H1 (cell line): ENCODE data around the gene PRKAB2. TPM values are rescaled to one million over a fixed set of nuclear protein-coding genes. Genes with fewer than 3 reads are reported as not detected.

Source experiments
- CTCF ChIA-PET: fragments of 300-600 bp; sonication (Branson Sonifier 250); formaldehyde crosslinking; loops from one replicate; lab custom pipeline; 2021; ENCODE audit not compliant: partially characterized antibody; lab: Charles Lee
- POLR2A ChIA-PET: fragments of 300-600 bp; sonication (Branson Sonifier 250); formaldehyde crosslinking; loops from one replicate; lab custom pipeline; 2021; ENCODE audit warnings: inconsistent platforms; ENCODE audit not compliant: partially characterized antibody; lab: Charles Lee
- DNase-seq, 2 experiments: peaks; one replicate each; pipeline versions ENCODE4 v3.0.0 to v3.0.0-alpha.2; 2010 to 2022; ENCODE audit warnings: low spot score in 2 of 2, low read depth in 1 of 2, mixed read lengths in 1 of 2
- FAIRE-seq: peaks from 2 replicates; lab custom pipeline; 2011; peaks lifted over from hg19 to GRCh38; lab: Jason Lieb, UNC
- H2AFZ ChIP-seq: 2 replicates; pipeline ENCODE4 v1.8.1; 2012; ENCODE audit warnings: low read length, inconsistent platforms
- H2AK5ac ChIP-seq: 2 replicates; pipeline ENCODE4 v1.6.1; 2013; ENCODE audit warnings: low read depth, low read length
- H2BK120ac ChIP-seq: replicated peaks from 2 replicates; pipeline ENCODE3; 2013; ENCODE audit warnings: low read depth, low read length, inconsistent platforms
- H2BK12ac ChIP-seq: 2 replicates; pipeline ENCODE4 v1.6.1; 2013; ENCODE audit warnings: low read depth, low read length
- H2BK15ac ChIP-seq: 2 replicates; pipeline ENCODE4 v1.6.1; 2013; ENCODE audit warnings: low read length
- H2BK20ac ChIP-seq: 2 replicates; pipeline ENCODE4 v1.6.1; 2013; ENCODE audit warnings: low read length
- H2BK5ac ChIP-seq: 2 replicates; pipeline ENCODE4 v1.6.1; 2013; ENCODE audit warnings: low read depth, low read length
- H3K14ac ChIP-seq: 2 replicates; pipeline ENCODE4 v1.6.1; 2013; ENCODE audit warnings: inconsistent platforms; ENCODE audit not compliant: insufficient read length
- H3K18ac ChIP-seq: 2 replicates; pipeline ENCODE4 v1.6.1; 2013; ENCODE audit warnings: low read length; ENCODE audit errors: extremely low read depth
- H3K23ac ChIP-seq: 2 replicates; pipeline ENCODE4 v1.6.1; 2013; ENCODE audit warnings: inconsistent platforms; ENCODE audit not compliant: insufficient read length
- H3K23me2 ChIP-seq: 2 replicates; pipeline ENCODE4 v1.6.1; 2013; ENCODE audit warnings: low read depth, low read length
- H3K27ac ChIP-seq: 2 replicates; pipeline ENCODE4 v1.6.1; 2011; ENCODE audit warnings: low read depth, low read length, inconsistent platforms
- H3K27me3 ChIP-seq, 4 experiments: replicated peaks in 1 of 4; 1 replicate in 1 of 4; 2 replicates in 3 of 4; pipeline versions ENCODE4 v1.6.1 to v1.8.1; 2011 to 2013; ENCODE audit warnings: low read length in 3 of 4, mild to moderate bottlenecking in 3 of 4, inconsistent platforms in 2 of 4, mixed read lengths in 2 of 4, moderate library complexity in 1 of 4; ENCODE audit not compliant: control insufficient read depth in 3 of 4, insufficient read depth in 3 of 4; ENCODE audit errors: extremely low read depth in 1 of 4
- H3K36me3 ChIP-seq, 4 experiments: 2 replicates each; pipeline versions ENCODE4 v1.6.1 to v1.8.1; 2011 to 2013; ENCODE audit warnings: mild to moderate bottlenecking in 4 of 4, low read length in 3 of 4, moderate library complexity in 2 of 4, control low read depth in 1 of 4, inconsistent platforms in 1 of 4; ENCODE audit not compliant: insufficient read depth in 4 of 4, control insufficient read depth in 2 of 4
- H3K4ac ChIP-seq: replicated peaks from 2 replicates; pipeline ENCODE3; 2013; ENCODE audit warnings: low read length, low read depth, mixed read lengths, inconsistent platforms; ENCODE audit not compliant: insufficient read length
- H3K4me1 ChIP-seq, 4 experiments: replicated peaks in 1 of 4; 1 replicate in 1 of 4; 2 replicates in 3 of 4; pipeline versions ENCODE4 v1.6.1 to v1.8.1; 2011 to 2013; ENCODE audit warnings: low read length in 3 of 4, inconsistent platforms in 2 of 4, mixed read lengths in 1 of 4; ENCODE audit not compliant: insufficient read depth in 4 of 4, control insufficient read depth in 3 of 4
- H3K4me2 ChIP-seq, 2 experiments: 2 replicates each; pipeline versions ENCODE4 v1.6.1 to v1.8.1; 2011 to 2013; ENCODE audit warnings: low read depth in 2 of 2, low read length in 2 of 2, control low read depth in 1 of 2, inconsistent platforms in 1 of 2, mild to moderate bottlenecking in 1 of 2; ENCODE audit not compliant: insufficient read depth in 1 of 2
- H3K4me3 ChIP-seq, 4 experiments: fragments of 200-600, 300-600 bp in 1 of 4; sonication (generic), shearing (Covaris generic), sonication (Bioruptor Twin) in 1 of 4; 2 replicates each; pipeline versions ENCODE4 v1.5.1 to v1.8.1; 2011 to 2016; ENCODE audit warnings: low read length in 4 of 4, low read depth in 3 of 4, control low read depth in 2 of 4, inconsistent platforms in 2 of 4, mild to moderate bottlenecking in 2 of 4, mixed read lengths in 1 of 4, moderate library complexity in 1 of 4; ENCODE audit not compliant: insufficient read depth in 2 of 4; ENCODE audit errors: extremely low read depth in 1 of 4
- H3K56ac ChIP-seq: replicated peaks from 2 replicates; pipeline ENCODE3; 2013; ENCODE audit warnings: low read depth, mild to moderate bottlenecking, mixed read lengths, low read length, inconsistent platforms; ENCODE audit not compliant: insufficient read length
- H3K79me1 ChIP-seq: 2 replicates; pipeline ENCODE4 v1.6.1; 2013; ENCODE audit warnings: low read depth, low read length, control low read depth
- H3K79me2 ChIP-seq, 2 experiments: 2 replicates each; pipeline versions ENCODE4 v1.6.1 to v1.8.1; 2012 to 2013; ENCODE audit warnings: low read length in 2 of 2, mild to moderate bottlenecking in 2 of 2, inconsistent platforms in 1 of 2; ENCODE audit not compliant: insufficient read depth in 2 of 2, control insufficient read depth in 1 of 2
- H3K9ac ChIP-seq, 4 experiments: replicated peaks in 1 of 4; 1 replicate in 1 of 4; 2 replicates in 3 of 4; pipeline versions ENCODE4 v1.6.1 to v1.8.1; 2011 to 2013; ENCODE audit warnings: low read depth in 3 of 4, low read length in 3 of 4, control low read depth in 2 of 4, mild to moderate bottlenecking in 2 of 4, moderate library complexity in 2 of 4, inconsistent platforms in 1 of 4; ENCODE audit errors: extremely low read depth in 1 of 4
- H3K9me3 ChIP-seq, 2 experiments: 2 replicates each; pipeline versions ENCODE4 v1.6.1 to v1.8.1; 2012 to 2013; ENCODE audit warnings: mild to moderate bottlenecking in 2 of 2, moderate library complexity in 2 of 2, control low read depth in 1 of 2, inconsistent platforms in 1 of 2, low read depth in 1 of 2, low read length in 1 of 2, mixed read lengths in 1 of 2; ENCODE audit not compliant: insufficient read depth in 2 of 2
- H4K20me1 ChIP-seq, 2 experiments: replicated peaks in 1 of 2; 2 replicates each; pipeline versions ENCODE3 to v1.8.1; 2011 to 2013; ENCODE audit warnings: inconsistent platforms in 2 of 2, low read length in 2 of 2, mild to moderate bottlenecking in 1 of 2; ENCODE audit not compliant: insufficient read depth in 2 of 2, control insufficient read depth in 1 of 2
- H4K5ac ChIP-seq: 2 replicates; pipeline ENCODE4 v1.6.1; 2013; ENCODE audit warnings: low read length, low read depth, mixed read lengths, inconsistent platforms; ENCODE audit not compliant: insufficient read length
- H4K8ac ChIP-seq: 2 replicates; pipeline ENCODE4 v1.8.0; 2013; ENCODE audit warnings: mild to moderate bottlenecking, moderate library complexity, low read length, inconsistent platforms; ENCODE audit not compliant: insufficient read depth; ENCODE audit errors: extremely low read depth
- H4K91ac ChIP-seq: replicated peaks from 2 replicates; pipeline ENCODE3; 2013; ENCODE audit warnings: low read length, mixed read lengths, inconsistent platforms; ENCODE audit not compliant: insufficient read length
- BCL11A ChIP-seq, 2 experiments: IDR thresholded peaks; one replicate each; pipeline ENCODE4 v1.6.1; 2011; ENCODE audit warnings: low read depth in 2 of 2, low read length in 2 of 2, mild to moderate bottlenecking in 2 of 2
- CHD2 ChIP-seq: IDR thresholded peaks from 2 replicates; pipeline ENCODE4 v1.6.1; 2012; ENCODE audit warnings: low read length, improper control_type of control experiment
- CREB1 ChIP-seq: IDR thresholded peaks from 2 replicates; pipeline ENCODE4 v1.6.1; 2012; ENCODE audit warnings: inconsistent platforms
- EP300 ChIP-seq, 2 experiments: IDR thresholded peaks; 1 replicate in 1 of 2; 2 replicates in 1 of 2; pipeline ENCODE4 v1.6.1; 2011 to 2012; ENCODE audit warnings: low read depth in 2 of 2, low read length in 2 of 2, mild to moderate bottlenecking in 2 of 2, borderline replicate concordance in 1 of 2, inconsistent platforms in 1 of 2, moderate library complexity in 1 of 2
- JUN ChIP-seq: IDR thresholded peaks from 2 replicates; pipeline ENCODE4 v1.6.1; 2011; ENCODE audit warnings: low read depth, mild to moderate bottlenecking, improper control_type of control experiment, low read length
- NRF1 ChIP-seq: IDR thresholded peaks from 2 replicates; pipeline ENCODE4 v1.6.1; 2011; ENCODE audit warnings: mild to moderate bottlenecking, low read depth, low read length, improper control_type of control experiment
- RFX5 ChIP-seq: IDR thresholded peaks from 2 replicates; pipeline ENCODE4 v1.6.1; 2011; ENCODE audit warnings: low read depth, low read length, improper control_type of control experiment, borderline replicate concordance
- WGBS, 2 experiments: shearing (Covaris generic) in 1 of 2; methylation state at CpG; one replicate each; pipeline versions ENCODE4 v1.1.6 to v1.1.7; 2013 to 2015; ENCODE audit warnings: low lambda C conversion rate in 2 of 2, mixed read lengths in 2 of 2, inconsistent platforms in 1 of 2, low coverage in 1 of 2, missing lambda C conversion rate in 1 of 2; ENCODE audit not compliant: insufficient replicate concordance in 2 of 2, insufficient coverage in 1 of 2, insufficient read length in 1 of 2; ENCODE audit errors: extremely low coverage in 1 of 2, missing lambda C conversion rate in 1 of 2; 5-methylcytosine and 5-hydroxymethylcytosine counted together
- polyA plus RNA-seq, 7 experiments: library from polyadenylated mRNA; depleted of rRNA in 3 of 7; stranded (reverse) in 5 of 7; unstranded in 2 of 7; fragments of >200 nt in 5 of 7; fragments of 200-250 nt in 2 of 7; gene quantifications; 1 replicate in 5 of 7; 2 replicates in 1 of 7; 4 replicates in 1 of 7; pipeline versions ENCODE4 v1.2.1 to v1.2.3, GENCODE V29; 2011 to 2013; ENCODE audit warnings: missing spikeins in 2 of 7, mixed read lengths in 2 of 7
- total RNA-seq: library from RNA; stranded (reverse); fragmentation: NEBNext Ultra II Directional; extraction: Animal tissue kit (Norgen Biotek cat#: 25700); gene quantifications from 2 replicates; pipeline ENCODE4 v1.2.1, GENCODE V29; 2021
- TF ChIP-seq, protein P1 (sequence below): IDR thresholded peaks from 2 replicates; pipeline ENCODE4 v1.6.1; 2011; ENCODE audit warnings: low read depth, mild to moderate bottlenecking, low read length; ENCODE audit not compliant: insufficient read depth

The PRKAB2 gene
- total and polyA plus RNA-seq, 2 of the 8 experiments (the other 6 are each of a cell fraction or from before 2014, with no cell fraction given), result 15.0 to 18.9 TPM

DNA sequence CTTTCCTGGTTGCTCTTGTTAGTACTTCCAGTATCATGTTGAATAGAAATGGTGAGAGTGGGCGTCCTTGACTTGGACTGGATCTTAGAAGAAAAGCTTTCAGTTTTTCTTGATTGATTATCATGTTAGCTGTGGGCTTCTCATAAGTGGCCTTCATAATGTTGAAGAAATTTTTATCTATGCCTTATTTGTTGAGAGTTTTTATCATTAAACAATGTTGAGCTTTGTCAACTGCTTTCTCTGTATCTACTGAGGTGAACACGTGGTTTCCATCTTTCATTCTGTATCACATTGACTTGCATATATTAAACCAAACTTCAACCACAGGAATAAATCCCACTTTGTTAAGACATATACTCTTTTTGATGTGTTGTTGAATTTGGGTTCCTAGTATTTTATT is 29.4 kb downstream of the PRKAB2 start:
- CTCF ChIA-PET, result interaction anchor here (1.7 kb wide), 1 partner anchor 18 kb away, joined by 4 read pairs; no protein-coding TSS in a partner anchor
- H3K79me2 ChIP-seq, result no peaks in the 10 kb centered on the region
- no peak overlapping the region for H3K27ac ChIP-seq
- no peak overlapping the region for H2BK120ac ChIP-seq
- no peak overlapping the region for H3K18ac ChIP-seq
- no peak overlapping the region for H3K56ac ChIP-seq
- no peak overlapping the region for H2BK20ac ChIP-seq
- no peak overlapping the region for H3K4ac ChIP-seq
- no peak overlapping the region for H3K9ac ChIP-seq
- no peaks in the 10 kb centered on the region for H4K20me1 ChIP-seq
- TF ChIP-seq EP300 (IDR thresholded peaks at IDR 0.05; ENCODE audit: borderline replicate concordance in 1 of 2, low read depth in 2 of 2, low read length in 2 of 2) (no peak), JUN (no peak), RFX5 (no peak), NRF1 (no peak), CHD2 (no peak), BCL11A (IDR thresholded peaks at IDR 0.05; ENCODE audit: low read depth in 2 of 2, low read length in 2 of 2) (no peak), CREB1 (no peak)
- TF ChIP-seq, protein P1, sequence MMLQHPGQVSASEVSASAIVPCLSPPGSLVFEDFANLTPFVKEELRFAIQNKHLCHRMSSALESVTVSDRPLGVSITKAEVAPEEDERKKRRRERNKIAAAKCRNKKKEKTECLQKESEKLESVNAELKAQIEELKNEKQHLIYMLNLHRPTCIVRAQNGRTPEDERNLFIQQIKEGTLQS, result no peak
- H3K4me2 ChIP-seq, result no peak overlapping the region
- 86% methylated on average over 2 of the region's 2 CpGs; no CpG with 5 or more reads in 1 of the 2 experiments for WGBS, 2 experiments
- no peak overlapping the region for H4K8ac ChIP-seq
- no peak overlapping the region for H3K4me3 ChIP-seq
- DNase-seq (no peak), FAIRE-seq (no peak)
- no peak overlapping the region for H3K14ac ChIP-seq
- no peak overlapping the region for H2AK5ac ChIP-seq
- H2BK15ac ChIP-seq, result no peak overlapping the region
- H2BK5ac ChIP-seq, result no peak overlapping the region
- H3K4me1 ChIP-seq, result no peaks in the 10 kb centered on the region
- no peaks in the 10 kb centered on the region for H3K23me2 ChIP-seq
- H3K23ac ChIP-seq, result no peak overlapping the region
- H4K91ac ChIP-seq, result no peak overlapping the region
- H3K27me3 ChIP-seq, result no peaks in the 10 kb centered on the region
- no peaks in the 10 kb centered on the region for H3K36me3 ChIP-seq
- no peak overlapping the region for H2BK12ac ChIP-seq
- H3K9me3 ChIP-seq, result no peaks in the 10 kb centered on the region
- POLR2A ChIA-PET, result interaction anchor here (4.3 kb wide), 1 partner anchor 58 kb away, joined by 18 read pairs; no protein-coding TSS in a partner anchor
- no peaks in the 10 kb centered on the region for H3K79me1 ChIP-seq
- H2AFZ ChIP-seq, result no peak overlapping the region
- H4K5ac ChIP-seq, result no peak overlapping the region
